ENCODE results near the gene PLCG2. TPM values are rescaled to one million over a fixed set of nuclear protein-coding genes. Genes with fewer than 3 reads are reported as not detected.

The PLCG2 gene
- total and polyA plus RNA-seq, 2 donors from 2014 or later: 50.7 to 55.6 TPM

DNA sequence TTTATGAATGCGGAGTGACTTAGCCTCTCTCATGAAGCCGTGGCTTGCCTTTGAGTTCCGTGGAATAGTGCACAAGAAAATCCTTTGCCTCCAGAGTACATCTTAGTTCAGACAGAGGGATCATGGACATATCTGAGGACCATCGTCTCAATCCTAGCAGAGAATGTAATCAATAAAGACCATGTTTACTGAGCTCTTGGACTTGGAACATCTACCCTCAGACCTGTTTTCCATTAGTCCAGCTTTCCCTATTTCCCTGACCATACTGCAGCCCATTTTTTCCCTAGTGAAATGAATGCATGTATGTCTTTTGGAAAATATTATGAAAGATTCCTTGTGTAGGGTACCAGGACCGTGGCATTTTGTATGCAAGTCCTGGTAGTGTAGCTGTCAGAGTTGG, 90.2 kb downstream of the PLCG2 start:
- Histone ChIP-seq H3K36me3 (ENCODE audit: control insufficient read depth in 2 of 3, insufficient read depth in 3 of 3, low read length in 3 of 3) (no peaks in the 10 kb centered on the region), H3K27ac (ENCODE audit: low read depth in 2 of 2, low read length in 2 of 2) (no peak overlapping the region), H3K4me1 (ENCODE audit: control insufficient read depth in 2 of 3, insufficient read depth in 2 of 3, low read depth in 1 of 3, low read length in 3 of 3) (peaks cover 0 to 13% (median 0%) of the 10 kb centered on the region in 3 donors), H3K9me3 (ENCODE audit: control insufficient read depth in 2 of 3, insufficient read depth in 1 of 3, low read length in 3 of 3) (no peaks in the 10 kb centered on the region), H3K9ac (ENCODE audit: low read length in 3 of 3) (no peak overlapping the region), H3K4me3 (ENCODE audit: low read length in 3 of 3) (no peak overlapping the region), H3K27me3 (ENCODE audit: control insufficient read depth, insufficient read depth, low read length) (no peaks in the 10 kb centered on the region)
- DNase-seq: no peak
- intact Hi-C loops (cut with DNase I): no loop called here
- TF ChIP-seq CTCF (IDR thresholded peaks at IDR 0.05; ENCODE audit: borderline replicate concordance, extremely low read depth, insufficient read depth): no peak
- no peak for FAIRE-seq

GRCh38 chr16:81873206-81873605, 94.1 kb downstream of the PLCG2 start:
- H3K36me3 ChIP-seq (ENCODE audit: control insufficient read depth in 2 of 3, insufficient read depth in 3 of 3, low read length in 3 of 3): no peaks in the 10 kb centered on the region
- no peak for FAIRE-seq

GRCh38 chr16:81873843-81874752, 95.0 kb downstream of the PLCG2 start:
- Histone ChIP-seq H3K9me3 (ENCODE audit: control insufficient read depth in 2 of 3, insufficient read depth in 1 of 3, low read length in 3 of 3) (no peaks in the 10 kb centered on the region), H3K4me1 (ENCODE audit: control insufficient read depth in 2 of 3, insufficient read depth in 2 of 3, low read depth in 1 of 3, low read length in 3 of 3) (peaks cover 0 to 2% (median 0%) of the 10 kb centered on the region in 3 donors), H3K36me3 (ENCODE audit: control insufficient read depth in 2 of 3, insufficient read depth in 3 of 3, low read length in 3 of 3) (peaks cover 0 to 2% (median 0%) of the 10 kb centered on the region in 3 donors), H3K9ac (ENCODE audit: low read length in 3 of 3) (no peak overlapping the region), H3K27ac (ENCODE audit: low read depth in 2 of 2, low read length in 2 of 2) (no peak overlapping the region), H3K4me3 (ENCODE audit: low read length in 3 of 3) (no peak overlapping the region), H3K27me3 (ENCODE audit: control insufficient read depth, insufficient read depth, low read length) (no peaks in the 10 kb centered on the region)
- intact Hi-C loops (cut with DNase I): no loop called here
- peak; percentile 67 for TF ChIP-seq CTCF (IDR thresholded peaks at IDR 0.05; ENCODE audit: borderline replicate concordance, extremely low read depth, insufficient read depth)
- no peak for FAIRE-seq
- DNase-seq: peak in 3 of 5 donors; percentile 61 to 71 (median 61)

More at GRCh38 chr16:81873206-81873605, 94.1 kb downstream of the PLCG2 start:
- no peak for DNase-seq
- Histone ChIP-seq H3K9ac (ENCODE audit: low read length in 3 of 3) (no peak overlapping the region), H3K4me1 (ENCODE audit: control insufficient read depth in 2 of 3, insufficient read depth in 2 of 3, low read depth in 1 of 3, low read length in 3 of 3) (peaks cover 0 to 2% (median 0%) of the 10 kb centered on the region in 3 donors), H3K4me3 (ENCODE audit: low read length in 3 of 3) (no peak overlapping the region), H3K27ac (ENCODE audit: low read depth in 2 of 2, low read length in 2 of 2) (no peak overlapping the region), H3K9me3 (ENCODE audit: control insufficient read depth in 2 of 3, insufficient read depth in 1 of 3, low read length in 3 of 3) (no peaks in the 10 kb centered on the region), H3K27me3 (ENCODE audit: control insufficient read depth, insufficient read depth, low read length) (no peaks in the 10 kb centered on the region)
- intact Hi-C loops (cut with DNase I): no loop called here
- TF ChIP-seq CTCF (IDR thresholded peaks at IDR 0.05; ENCODE audit: borderline replicate concordance, extremely low read depth, insufficient read depth): no peak

Data from kidney (tissue), 14 donors.